ENCODE measurements around the gene RNU1-1.
"Not testable (repeated sequence)": the region's sequence is repeated elsewhere in the genome, so short reads cannot be mapped to it uniquely, and the experiment has no call there.

The RNU1-1 gene

DNA sequence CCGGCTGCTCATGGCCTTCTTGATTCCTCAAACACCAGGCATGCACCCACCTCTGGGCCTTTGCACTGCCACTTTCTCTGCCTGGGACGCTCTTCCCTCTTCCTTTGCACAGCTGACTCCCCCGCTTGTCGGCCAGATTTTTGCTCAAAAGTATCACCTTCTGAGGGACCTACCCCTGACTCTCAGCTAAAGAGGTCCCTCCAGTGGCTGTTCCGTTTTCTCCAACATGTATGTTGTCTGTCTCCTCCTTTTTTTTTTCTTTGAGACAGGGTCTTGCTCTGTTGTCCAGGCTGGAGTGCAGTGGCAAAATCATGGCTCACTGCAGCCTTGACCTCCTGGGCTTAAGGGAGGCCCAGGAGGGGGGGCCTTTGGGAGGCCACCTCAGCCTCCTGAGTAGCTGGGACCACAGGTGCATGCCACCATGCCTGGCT lies 16.6 kb downstream of the RNU1-1 start:
- not testable (repeated sequence) for DNase-seq

DNA sequence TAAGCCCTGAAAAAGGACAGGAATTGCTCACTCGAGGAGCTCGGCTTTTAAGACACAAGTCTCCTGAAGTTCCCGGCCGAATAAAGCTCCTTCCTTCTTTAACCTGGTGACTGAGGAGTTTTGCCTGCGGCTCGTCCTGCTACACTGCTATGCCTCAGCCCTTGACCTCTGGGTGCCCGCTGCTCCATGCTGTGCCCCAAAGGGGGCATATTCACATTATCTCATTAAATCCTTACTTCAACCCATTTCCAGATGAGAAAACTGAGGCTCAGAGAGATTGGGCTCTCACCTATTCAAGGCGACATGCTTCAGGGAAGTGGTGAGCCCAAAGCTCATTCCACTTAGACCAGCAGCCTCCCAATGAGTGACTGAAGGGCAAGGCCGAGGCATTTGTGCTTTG lies 20.4 kb downstream of the RNU1-1 start:
- DNase-seq, result not testable (repeated sequence)

GRCh38 chr1:16492937-16493336 lies 21.1 kb downstream of the RNU1-1 start:
- DNase-seq, result peak in 27 of 56 donors; percentile 6 to 80 (median 40)

DNA sequence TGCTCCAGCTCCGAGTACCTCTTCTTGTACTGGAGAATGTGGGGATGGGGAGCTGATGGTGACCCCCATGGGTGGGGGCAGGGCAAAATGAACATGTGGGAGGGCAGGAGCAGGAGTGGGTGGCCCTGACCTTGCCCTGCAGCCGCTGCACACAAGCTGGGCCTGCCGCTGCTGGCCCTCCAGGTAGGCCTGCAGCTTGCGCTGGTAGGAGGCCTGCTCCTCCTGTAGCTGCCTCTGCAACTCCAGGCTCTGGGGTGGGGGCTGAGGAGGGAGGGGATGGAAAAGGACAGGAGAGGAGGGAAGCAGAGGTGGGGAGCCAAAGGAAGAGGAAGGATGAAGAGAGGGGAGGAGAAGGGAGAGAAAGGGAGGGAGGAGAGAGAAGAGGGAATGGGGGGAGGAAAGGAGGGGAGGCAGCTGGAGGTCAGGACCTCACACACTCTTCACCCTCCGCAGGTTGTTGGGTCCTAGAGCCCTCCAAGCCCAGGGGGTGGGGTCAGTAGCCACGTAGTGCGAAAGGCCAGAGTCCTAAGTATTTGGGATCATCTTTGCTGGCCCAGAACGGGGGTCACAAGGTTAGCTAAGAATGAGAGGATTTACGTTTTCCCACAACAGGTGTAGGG lies 22.9 kb downstream of the RNU1-1 start:
- no peak for DNase-seq

DNA sequence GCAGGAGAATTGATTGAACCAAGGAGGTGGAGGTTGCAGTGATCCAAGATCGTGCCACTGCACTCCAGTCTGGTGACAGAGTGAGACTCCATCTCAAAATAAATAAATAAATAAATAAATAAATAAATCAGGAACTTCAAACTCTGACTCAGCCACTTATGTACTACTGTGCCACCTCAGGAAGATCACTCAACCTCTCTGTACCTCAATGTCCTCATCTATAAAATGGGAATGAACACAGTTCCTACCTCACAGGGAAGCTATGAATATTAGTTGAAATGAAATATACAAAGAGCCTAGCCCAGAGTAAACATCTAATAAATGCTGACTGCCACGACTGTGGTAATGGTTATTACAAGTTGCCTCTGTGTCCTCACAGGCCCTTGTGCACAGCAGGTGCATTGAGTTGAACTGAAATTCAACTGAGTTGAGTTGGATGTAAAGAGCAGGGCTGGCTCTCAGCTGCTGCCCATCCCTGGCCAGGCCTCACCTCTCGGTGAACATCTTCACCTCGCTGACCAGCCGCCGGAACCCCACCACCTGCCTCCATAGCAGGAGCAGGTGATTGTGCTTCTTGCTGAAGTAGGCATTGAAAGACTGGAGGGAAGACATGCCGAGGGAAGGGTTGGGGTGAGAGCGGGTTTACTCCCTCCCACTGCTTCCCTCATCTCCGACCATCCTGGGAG lies 24.7 kb downstream of the RNU1-1 start:
- not testable (repeated sequence) for DNase-seq

- DNase-seq, result peak in 1 of 56 donors; percentile 10
Measured at GRCh38 chr1:16487011-16487410, 27.1 kb downstream of the RNU1-1 start.

GRCh38 chr1:16486316-16486715 lies 27.8 kb downstream of the RNU1-1 start:
- DNase-seq, result not testable (repeated sequence)

DNA sequence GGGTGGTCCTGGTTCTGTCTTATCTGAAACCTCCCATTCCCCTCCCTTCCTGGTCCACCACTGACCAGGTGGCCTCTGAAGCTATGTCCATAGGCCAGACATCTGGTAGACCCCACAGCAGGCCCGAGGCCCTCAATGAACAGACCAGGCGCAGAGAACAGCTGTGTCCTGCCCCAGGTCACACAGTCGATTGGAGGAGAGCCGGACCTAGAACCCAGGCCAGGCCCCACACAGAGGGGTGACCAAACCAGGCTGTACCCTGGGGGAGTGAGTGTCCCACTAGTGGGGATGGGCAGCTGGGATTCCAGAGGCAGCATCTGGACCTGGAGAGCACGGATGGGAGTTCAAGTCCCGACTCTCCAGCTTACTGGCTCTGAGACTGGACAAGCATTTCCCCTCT lies 29.2 kb downstream of the RNU1-1 start:
- no peak for DNase-seq

DNA sequence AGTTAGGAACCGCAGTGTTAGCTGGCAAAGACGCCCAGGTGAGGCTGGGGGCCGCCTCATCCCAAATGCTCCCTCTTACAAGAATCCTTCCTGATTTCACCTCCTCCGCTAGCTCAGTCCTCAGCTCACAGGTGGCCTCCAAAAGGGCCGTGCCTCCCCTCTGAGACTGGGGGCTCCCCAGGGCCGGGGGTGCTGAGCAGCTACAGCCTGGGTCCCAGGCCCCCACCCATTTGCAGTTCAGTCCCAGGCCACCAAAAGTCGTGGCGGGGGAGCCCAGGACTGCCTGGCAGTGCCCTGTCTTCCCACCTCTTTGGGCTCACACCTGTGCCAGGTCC lies 29.6 kb downstream of the RNU1-1 start:
- DNase-seq, result no peak

DNA sequence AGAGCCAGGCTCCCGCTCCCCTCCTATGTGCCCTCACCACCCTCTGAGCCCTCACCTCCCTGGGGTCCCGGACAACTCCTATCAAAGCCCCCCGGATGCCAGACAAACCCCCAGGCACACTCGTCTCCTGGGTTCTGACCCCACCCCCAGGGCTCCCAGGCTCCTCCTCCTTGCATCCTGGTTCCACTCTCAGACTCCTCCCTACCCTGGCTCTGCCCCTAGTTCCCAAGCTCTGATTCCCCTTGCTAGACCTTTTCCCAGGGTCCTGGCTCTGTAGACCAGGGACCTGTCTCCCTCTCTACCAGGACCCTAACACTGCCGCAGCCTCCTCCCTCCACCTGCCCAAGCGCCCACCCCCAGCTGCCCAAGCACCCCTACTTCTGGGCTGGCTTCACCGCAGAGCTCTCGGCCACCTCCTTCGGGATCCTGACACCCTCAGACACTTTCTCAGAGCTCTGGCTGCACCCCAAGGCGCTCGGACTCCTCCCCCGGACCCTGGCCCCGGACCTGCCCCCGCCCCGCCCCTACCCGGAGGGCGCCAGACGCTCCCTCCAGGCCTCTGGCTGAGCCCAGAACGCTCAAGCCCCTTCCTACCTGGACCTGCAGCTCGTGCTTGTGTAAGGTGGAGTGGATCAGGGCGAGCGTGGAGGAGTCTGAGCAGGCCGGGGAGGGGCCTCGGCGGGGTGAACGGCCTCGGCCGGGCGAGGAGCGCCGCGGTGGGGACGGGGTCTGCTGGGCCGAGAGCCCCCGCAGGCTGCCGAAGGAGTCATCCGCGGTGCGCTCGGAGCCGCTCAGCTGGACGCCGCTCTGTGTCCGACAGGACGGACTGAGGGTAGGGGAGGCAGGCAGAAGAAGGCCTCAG lies 30.2 kb downstream of the RNU1-1 start:
- DNase-seq, result not testable (repeated sequence)

- not testable (repeated sequence) for DNase-seq
Measured at GRCh38 chr1:16483146-16483545, 30.9 kb downstream of the RNU1-1 start.

- no peak for DNase-seq
Measured at GRCh38 chr1:16478091-16478490, 36.0 kb downstream of the RNU1-1 start.

GRCh38 chr1:16475771-16476770 lies 38.0 kb downstream of the RNU1-1 start:
- not testable (repeated sequence) for DNase-seq

GRCh38 chr1:16474891-16475290 lies 39.2 kb downstream of the RNU1-1 start:
- DNase-seq, result not testable (repeated sequence)

GRCh38 chr1:16474166-16474800 lies 39.8 kb downstream of the RNU1-1 start:
- DNase-seq, result no peak

DNA sequence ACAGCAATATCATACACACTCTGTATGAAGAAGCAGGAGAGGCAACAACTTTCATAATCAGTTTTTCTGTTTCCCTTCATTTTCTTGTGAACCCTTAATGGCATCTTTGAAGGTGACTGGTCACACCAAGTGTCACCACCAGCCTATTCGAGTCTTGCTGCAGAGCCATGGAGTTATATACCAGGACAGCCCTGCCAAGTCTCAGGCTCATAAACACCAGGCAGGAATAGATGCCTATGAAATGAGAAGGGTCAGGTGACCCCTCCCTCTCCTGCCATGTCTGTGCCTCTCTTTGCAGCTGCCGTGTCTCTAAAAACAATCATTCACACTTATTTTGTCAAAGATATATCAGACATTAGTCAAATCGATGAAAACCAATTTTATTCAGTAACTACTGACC lies 45.5 kb downstream of the RNU1-1 start:
- no peak for DNase-seq

GRCh38 chr1:16464917-16465625 lies 49.0 kb downstream of the RNU1-1 start:
- no peak for DNase-seq

All from nucleus accumbens (tissue), 56 donors.